DOHH2 (cell line): Measurements from ENCODE around the gene SETD1A.

Experiments used
- H3F3A ChIP-seq: fragments of 200-600 bp; sonication (generic), shearing (Covaris generic); 2 replicates; pipeline ENCODE4 v1.6.0; 2016; ENCODE audit warnings: antibody characterized with exemption, mild to moderate bottlenecking; ENCODE audit not compliant: control insufficient read depth, insufficient read depth
- H3K27ac ChIP-seq: fragments of 200-600 bp; sonication (generic); 2 replicates; pipeline ENCODE4 v1.5.1; 2014; ENCODE audit warnings: low read depth, mild to moderate bottlenecking, low read length, moderate library complexity
- H3K27me3 ChIP-seq: fragments of 200-600 bp; sonication (generic); 2 replicates; pipeline ENCODE4 v1.6.1; 2014; ENCODE audit warnings: mild to moderate bottlenecking, low read length, mixed read lengths; ENCODE audit not compliant: control insufficient read depth
- H3K36me3 ChIP-seq: fragments of 200-600 bp; sonication (generic); 2 replicates; pipeline ENCODE4 v1.6.1; 2014; ENCODE audit warnings: mild to moderate bottlenecking, low read length, moderate library complexity, mixed read lengths; ENCODE audit not compliant: control insufficient read depth
- H3K4me1 ChIP-seq: fragments of 200-600 bp; sonication (generic); 2 replicates; pipeline ENCODE4 v1.6.1; 2014; ENCODE audit warnings: mild to moderate bottlenecking, low read length, mixed read lengths; ENCODE audit not compliant: control insufficient read depth
- H3K4me2 ChIP-seq: fragments of 200-600 bp; sonication (generic); 2 replicates; pipeline ENCODE4 v1.6.0; 2014; ENCODE audit warnings: mild to moderate bottlenecking, low read length, moderate library complexity
- H3K4me3 ChIP-seq: fragments of 200-600 bp; sonication (generic); 2 replicates; pipeline ENCODE4 v1.5.1; 2014; ENCODE audit warnings: mild to moderate bottlenecking, low read length, mixed read lengths
- H3K79me2 ChIP-seq: fragments of 200-600 bp; sonication (generic); 2 replicates; pipeline ENCODE4 v1.6.1; 2014; ENCODE audit warnings: mild to moderate bottlenecking, low read length, mixed read lengths; ENCODE audit not compliant: control insufficient read depth
- H3K9me2 ChIP-seq: fragments of 200-600 bp; sonication (generic); replicated peaks from 2 replicates; pipeline ENCODE4 v1.6.1; 2014; ENCODE audit warnings: mild to moderate bottlenecking, low read length, mixed read lengths; ENCODE audit not compliant: control insufficient read depth
- H3K9me3 ChIP-seq: fragments of 200-600 bp; sonication (generic); 2 replicates; pipeline ENCODE4 v1.6.1; 2014; ENCODE audit warnings: antibody characterized with exemption, low read length, mixed read lengths; ENCODE audit not compliant: control insufficient read depth, insufficient read depth
- H4K20me1 ChIP-seq: fragments of 200-600 bp; sonication (generic); 2 replicates; pipeline ENCODE4 v1.6.0; 2014; ENCODE audit warnings: low read depth, mild to moderate bottlenecking, antibody characterized with exemption, low read length, moderate library complexity; ENCODE audit not compliant: control insufficient read depth, insufficient read depth
- EZH2phosphoT487 ChIP-seq: fragments of 200-600 bp; sonication (generic); IDR thresholded peaks from 2 replicates; pipeline ENCODE4 v1.6.1; 2017; ENCODE audit warnings: borderline replicate concordance, mild to moderate bottlenecking, antibody characterized with exemption, low read length, moderate library complexity, mixed read lengths
- TF ChIP-seq, protein P1 (sequence below): fragments of 200-600 bp; sonication (generic); IDR thresholded peaks from one replicate; pipeline ENCODE4 v1.5.1; 2014; ENCODE audit warnings: antibody characterized with exemption, mild to moderate bottlenecking, low read depth, low read length; ENCODE audit not compliant: poor library complexity, severe bottlenecking

Gene SETD1A

DNA sequence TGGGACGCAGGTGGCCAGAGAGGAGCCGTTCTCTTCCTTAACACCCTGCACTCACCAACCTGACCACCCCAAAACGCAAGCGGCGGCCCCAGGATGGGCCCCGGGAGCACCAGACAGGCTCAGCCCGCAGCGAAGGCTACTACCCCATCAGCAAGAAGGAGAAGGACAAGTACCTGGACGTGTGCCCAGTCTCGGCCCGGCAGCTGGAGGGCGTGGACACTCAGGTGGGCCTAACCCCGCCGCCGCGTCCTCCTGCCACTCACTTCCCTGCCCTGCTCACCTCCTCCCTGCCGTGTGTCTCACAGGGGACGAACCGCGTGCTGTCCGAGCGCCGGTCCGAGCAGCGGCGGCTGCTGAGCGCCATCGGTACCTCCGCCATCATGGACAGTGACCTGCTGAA, 22.9 kb downstream of the SETD1A start:
- Histone ChIP-seq H3K9me3 (no peaks in the 10 kb centered on the region), H3K4me3 (no peak overlapping the region), H3K27ac (no peak overlapping the region), H3K36me3 (peaks cover 79% of the 10 kb centered on the region), H3K4me1 (no peaks in the 10 kb centered on the region; the same call in 1 of the 2 replicates), H3K9me2 (no peaks in the 10 kb centered on the region), H4K20me1 (no peaks in the 10 kb centered on the region), H3K79me2 (no peaks in the 10 kb centered on the region), H3K27me3 (no peaks in the 10 kb centered on the region), H3F3A (no peaks in the 10 kb centered on the region), H3K4me2 (no peak overlapping the region)
- no peak for TF ChIP-seq EZH2phosphoT487
- TF ChIP-seq, protein P1, sequence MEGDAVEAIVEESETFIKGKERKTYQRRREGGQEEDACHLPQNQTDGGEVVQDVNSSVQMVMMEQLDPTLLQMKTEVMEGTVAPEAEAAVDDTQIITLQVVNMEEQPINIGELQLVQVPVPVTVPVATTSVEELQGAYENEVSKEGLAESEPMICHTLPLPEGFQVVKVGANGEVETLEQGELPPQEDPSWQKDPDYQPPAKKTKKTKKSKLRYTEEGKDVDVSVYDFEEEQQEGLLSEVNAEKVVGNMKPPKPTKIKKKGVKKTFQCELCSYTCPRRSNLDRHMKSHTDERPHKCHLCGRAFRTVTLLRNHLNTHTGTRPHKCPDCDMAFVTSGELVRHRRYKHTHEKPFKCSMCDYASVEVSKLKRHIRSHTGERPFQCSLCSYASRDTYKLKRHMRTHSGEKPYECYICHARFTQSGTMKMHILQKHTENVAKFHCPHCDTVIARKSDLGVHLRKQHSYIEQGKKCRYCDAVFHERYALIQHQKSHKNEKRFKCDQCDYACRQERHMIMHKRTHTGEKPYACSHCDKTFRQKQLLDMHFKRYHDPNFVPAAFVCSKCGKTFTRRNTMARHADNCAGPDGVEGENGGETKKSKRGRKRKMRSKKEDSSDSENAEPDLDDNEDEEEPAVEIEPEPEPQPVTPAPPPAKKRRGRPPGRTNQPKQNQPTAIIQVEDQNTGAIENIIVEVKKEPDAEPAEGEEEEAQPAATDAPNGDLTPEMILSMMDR, result no peak

DNA sequence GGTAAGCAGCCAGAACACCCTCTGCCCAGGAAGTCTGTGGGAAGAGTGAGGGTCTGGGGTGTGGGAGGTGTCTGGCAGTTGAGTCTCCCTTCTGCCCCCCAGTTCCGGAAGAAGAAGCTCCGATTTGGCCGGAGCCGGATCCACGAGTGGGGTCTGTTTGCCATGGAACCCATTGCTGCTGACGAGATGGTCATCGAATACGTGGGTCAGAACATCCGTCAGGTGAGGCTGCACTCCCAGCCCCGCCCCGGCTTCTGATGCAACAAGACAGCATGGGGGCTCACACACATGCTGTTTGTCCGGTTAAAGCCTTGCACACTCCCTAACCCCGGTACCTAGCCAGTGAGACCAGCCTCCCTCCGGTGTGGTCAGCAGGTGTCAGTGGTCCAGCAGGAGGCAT, 23.4 kb downstream of the SETD1A start:
- Histone ChIP-seq H3K27me3 (no peaks in the 10 kb centered on the region), H4K20me1 (no peaks in the 10 kb centered on the region), H3K9me2 (no peaks in the 10 kb centered on the region), H3K36me3 (peaks cover 79% of the 10 kb centered on the region), H3K27ac (no peak overlapping the region), H3K79me2 (no peaks in the 10 kb centered on the region), H3K9me3 (no peaks in the 10 kb centered on the region), H3F3A (no peaks in the 10 kb centered on the region), H3K4me3 (no peak overlapping the region), H3K4me2 (no peak overlapping the region), H3K4me1 (no peaks in the 10 kb centered on the region; the same call in 1 of the 2 replicates)
- TF ChIP-seq EZH2phosphoT487, result no peak
- TF ChIP-seq, protein P1, result no peak

DNA sequence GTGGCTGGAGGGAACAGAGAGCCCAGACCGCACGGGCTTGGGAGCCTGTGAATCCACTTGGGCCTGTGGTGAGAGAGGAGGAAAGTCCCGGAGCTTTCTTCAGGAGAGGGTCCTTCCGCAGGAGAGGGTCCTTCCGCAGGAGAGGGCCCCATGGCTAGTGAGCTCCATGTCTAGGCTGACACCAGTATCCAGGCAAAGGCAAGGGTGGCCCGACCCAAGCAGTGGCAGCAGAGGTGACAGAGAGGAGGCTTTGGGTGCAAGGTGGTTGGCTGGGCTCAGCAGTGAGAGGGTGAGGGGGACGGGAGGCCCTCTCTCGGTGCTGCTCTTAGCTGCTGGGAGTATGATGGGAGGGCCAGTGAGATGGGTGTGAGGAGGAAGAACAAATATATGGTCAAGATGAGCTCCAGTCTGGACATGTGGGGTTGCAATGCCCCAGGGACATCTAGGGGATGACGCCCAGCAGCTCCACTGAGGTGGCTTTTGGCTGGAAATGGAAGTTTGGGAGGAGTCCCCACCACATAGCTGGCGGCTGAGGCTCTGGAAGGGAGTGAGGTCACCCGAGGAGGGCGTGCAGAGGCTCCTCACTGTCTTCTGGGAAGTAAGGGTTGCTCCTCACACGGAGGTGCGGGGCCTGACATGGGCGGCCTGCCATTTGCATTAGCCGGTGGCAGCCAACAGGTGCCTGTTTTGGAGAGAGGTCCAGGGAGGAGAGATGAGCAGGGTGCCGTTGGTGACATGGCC, 25.2 kb downstream of the SETD1A start:
- Histone ChIP-seq H3K4me3 (no peak overlapping the region), H3K9me2 (no peaks in the 10 kb centered on the region), H3K4me1 (no peaks in the 10 kb centered on the region; the same call in 1 of the 2 replicates), H3K36me3 (peaks cover 65% of the 10 kb centered on the region), H3K79me2 (no peaks in the 10 kb centered on the region), H3K4me2 (no peak overlapping the region), H3F3A (no peaks in the 10 kb centered on the region), H3K27ac (no peak overlapping the region), H3K27me3 (no peaks in the 10 kb centered on the region), H3K9me3 (no peaks in the 10 kb centered on the region), H4K20me1 (no peaks in the 10 kb centered on the region)
- TF ChIP-seq, protein P1, result no peak
- TF ChIP-seq EZH2phosphoT487, result no peak
